VCaP (cell line): ENCODE results near the gene SUFU.

ENCODE experiments used
- H3K27ac ChIP-seq: fragments of 450-650 bp; 2 replicates; pipeline ENCODE4 v1.5.1; 2017
- CTCF ChIP-seq: fragments of 450-650 bp; conservative IDR thresholded peaks from 2 replicates; pipeline ENCODE4 v1.5.1; 2017; ENCODE audit warnings: mild to moderate bottlenecking, moderate library complexity

Gene SUFU

GRCh38 chr10:102654566-102654965, 150.8 kb downstream of the SUFU start:
- H3K27ac ChIP-seq = peak overlapping the region; percentile 88; the same call in 1 of the 2 replicates
- no peak for TF ChIP-seq CTCF

GRCh38 chr10:102654969-102655368, 151.2 kb downstream of the SUFU start:
- TF ChIP-seq CTCF = no peak
- peak overlapping the region; percentile 88; the same call in 1 of the 2 replicates for H3K27ac ChIP-seq

- H3K27ac ChIP-seq = peak overlapping the region; percentile 88
- no peak for TF ChIP-seq CTCF
Observed at GRCh38 chr10:102656026-102656425, 152.3 kb downstream of the SUFU start.

GRCh38 chr10:102656791-102657371, 153.1 kb downstream of the SUFU start:
- no peak for TF ChIP-seq CTCF
- peak overlapping the region; percentile 88 for H3K27ac ChIP-seq

- peak overlapping the region; percentile 88 for H3K27ac ChIP-seq
- no peak for TF ChIP-seq CTCF
Observed at GRCh38 chr10:102657451-102657850, 153.7 kb downstream of the SUFU start.

- TF ChIP-seq CTCF = no peak
- peak overlapping the region; percentile 88 for H3K27ac ChIP-seq
Observed at GRCh38 chr10:102657984-102658724, 154.4 kb downstream of the SUFU start.

- peak overlapping the region; percentile 88 for H3K27ac ChIP-seq
- no peak for TF ChIP-seq CTCF
Observed at GRCh38 chr10:102658802-102659201, 155.0 kb downstream of the SUFU start.
